ENCODE measurements around the gene PALMD. TPM values are rescaled to one million over a fixed set of nuclear protein-coding genes. Genes with fewer than 3 reads are reported as not detected.

PALMD gene
- total RNA-seq, 2 experiments from 2014 or later: not detected

DNA sequence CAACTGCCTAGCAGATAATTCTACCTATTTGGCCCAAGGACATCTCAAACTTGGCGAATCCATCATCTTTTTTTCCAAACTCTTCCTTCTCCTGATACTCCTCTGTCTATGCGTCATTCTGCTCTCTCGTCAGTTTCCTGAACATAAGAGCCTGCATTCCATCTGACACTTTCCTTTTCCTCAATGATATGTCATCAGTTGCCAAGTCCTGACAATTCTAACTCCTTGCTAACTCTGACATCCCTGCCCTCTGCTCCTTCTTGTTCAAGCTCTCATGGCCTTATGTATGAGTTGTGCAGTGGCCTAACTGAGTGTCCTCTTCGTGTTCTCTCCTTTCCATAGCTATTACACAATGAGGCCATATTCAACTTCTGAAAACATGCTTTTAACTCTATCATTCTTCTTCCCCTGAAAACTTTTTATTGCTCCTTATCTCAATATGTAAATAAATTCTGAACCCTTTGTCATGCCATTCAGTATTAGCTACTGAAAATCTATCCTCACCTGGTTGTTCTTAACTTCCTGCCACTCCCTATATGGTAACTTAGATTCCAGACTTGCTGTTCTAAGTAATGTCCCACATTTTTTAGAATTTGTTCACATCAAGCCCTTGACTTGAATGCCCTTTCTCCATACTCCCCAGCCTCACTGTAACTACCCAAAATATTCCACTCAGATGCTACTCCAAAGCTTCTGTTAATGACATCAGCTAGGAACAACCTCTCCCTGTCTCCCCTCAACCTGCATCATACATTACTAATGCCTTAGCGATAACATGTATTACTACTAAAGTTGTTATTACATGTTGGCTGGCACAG lies 11.5 kb downstream of the PALMD start:
- H3K27me3 ChIP-seq (ENCODE audit: control insufficient read depth in 1 of 2, insufficient read depth in 2 of 2, low read length in 2 of 2): no peaks in the 10 kb centered on the region
- intact Hi-C loops (cut with DNase I, micrococcal nuclease): no loop called here
- CTCF ChIA-PET: interaction anchor here (0.9 kb wide), 1 partner anchor 11 kb away, joined by 4 read pairs; no protein-coding TSS in a partner anchor
- Mint-ChIP-seq H3K4me3 (no peak overlapping the region), H3K9me3 (no peaks in the 10 kb centered on the region), H3K4me1 (ENCODE audit: low read depth) (no peaks in the 10 kb centered on the region), H3K27ac (no peak overlapping the region), H3K27me3 (peaks cover 5% of the 10 kb centered on the region), H3K36me3 (ENCODE audit: low read depth) (no peaks in the 10 kb centered on the region)
- no peak for DNase-seq
- TF ChIP-seq, protein P1, sequence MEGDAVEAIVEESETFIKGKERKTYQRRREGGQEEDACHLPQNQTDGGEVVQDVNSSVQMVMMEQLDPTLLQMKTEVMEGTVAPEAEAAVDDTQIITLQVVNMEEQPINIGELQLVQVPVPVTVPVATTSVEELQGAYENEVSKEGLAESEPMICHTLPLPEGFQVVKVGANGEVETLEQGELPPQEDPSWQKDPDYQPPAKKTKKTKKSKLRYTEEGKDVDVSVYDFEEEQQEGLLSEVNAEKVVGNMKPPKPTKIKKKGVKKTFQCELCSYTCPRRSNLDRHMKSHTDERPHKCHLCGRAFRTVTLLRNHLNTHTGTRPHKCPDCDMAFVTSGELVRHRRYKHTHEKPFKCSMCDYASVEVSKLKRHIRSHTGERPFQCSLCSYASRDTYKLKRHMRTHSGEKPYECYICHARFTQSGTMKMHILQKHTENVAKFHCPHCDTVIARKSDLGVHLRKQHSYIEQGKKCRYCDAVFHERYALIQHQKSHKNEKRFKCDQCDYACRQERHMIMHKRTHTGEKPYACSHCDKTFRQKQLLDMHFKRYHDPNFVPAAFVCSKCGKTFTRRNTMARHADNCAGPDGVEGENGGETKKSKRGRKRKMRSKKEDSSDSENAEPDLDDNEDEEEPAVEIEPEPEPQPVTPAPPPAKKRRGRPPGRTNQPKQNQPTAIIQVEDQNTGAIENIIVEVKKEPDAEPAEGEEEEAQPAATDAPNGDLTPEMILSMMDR (IDR thresholded peaks at IDR 0.05): no peak
- H3K36me3 ChIP-seq (ENCODE audit: insufficient read depth, low read length): no peaks in the 10 kb centered on the region
- H3K27ac ChIP-seq (ENCODE audit: low read depth in 1 of 2, low read length in 2 of 2): no peak overlapping the region
- POLR2A ChIA-PET: no interaction called here
- no peaks in the 10 kb centered on the region for H3K4me1 ChIP-seq (ENCODE audit: insufficient read depth, low read length)
- ATAC-seq (ENCODE audit: poor library complexity): no peak
- no peak overlapping the region for H3K4me3 ChIP-seq (ENCODE audit: low read length)
- no peaks in the 10 kb centered on the region for H3K9me3 ChIP-seq (ENCODE audit: control insufficient read depth in 1 of 2, insufficient read depth in 1 of 2, low read length in 2 of 2)

DNA sequence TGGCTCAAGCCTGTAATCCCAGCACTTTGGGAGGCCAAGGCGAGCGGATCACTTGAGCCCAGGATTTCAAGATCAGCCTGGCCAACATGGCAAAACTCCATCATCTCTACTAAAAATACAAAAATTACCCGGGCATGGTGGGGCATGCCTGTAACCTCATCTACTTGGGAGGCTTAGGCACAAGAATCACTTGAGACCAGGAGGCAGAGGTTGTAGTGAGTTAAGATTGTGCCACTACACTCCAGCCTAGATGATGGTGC lies 12.0 kb downstream of the PALMD start:
- Histone ChIP-seq H3K9me3 (ENCODE audit: control insufficient read depth in 1 of 2, insufficient read depth in 1 of 2, low read length in 2 of 2) (no peaks in the 10 kb centered on the region), H3K27me3 (ENCODE audit: control insufficient read depth in 1 of 2, insufficient read depth in 2 of 2, low read length in 2 of 2) (no peaks in the 10 kb centered on the region), H3K27ac (ENCODE audit: low read depth in 1 of 2, low read length in 2 of 2) (no peak overlapping the region), H3K4me1 (ENCODE audit: insufficient read depth, low read length) (no peaks in the 10 kb centered on the region), H3K4me3 (ENCODE audit: low read length) (no peak overlapping the region), H3K36me3 (ENCODE audit: insufficient read depth, low read length) (no peaks in the 10 kb centered on the region)
- H3K36me3 Mint-ChIP-seq (ENCODE audit: low read depth): no peaks in the 10 kb centered on the region
- intact Hi-C loops (cut with DNase I, micrococcal nuclease): no loop called here
- TF ChIP-seq, protein P1 (IDR thresholded peaks at IDR 0.05): no peak
- H3K27me3 Mint-ChIP-seq: peaks cover 5% of the 10 kb centered on the region
- CTCF ChIA-PET: no interaction called here
- H3K4me3 Mint-ChIP-seq: no peak overlapping the region
- POLR2A ChIA-PET: no interaction called here
- H3K9me3 Mint-ChIP-seq: no peaks in the 10 kb centered on the region
- no peaks in the 10 kb centered on the region for H3K4me1 Mint-ChIP-seq (ENCODE audit: low read depth)
- ATAC-seq (ENCODE audit: poor library complexity): no peak
- no peak overlapping the region for H3K27ac Mint-ChIP-seq
- no peak for DNase-seq

DNA sequence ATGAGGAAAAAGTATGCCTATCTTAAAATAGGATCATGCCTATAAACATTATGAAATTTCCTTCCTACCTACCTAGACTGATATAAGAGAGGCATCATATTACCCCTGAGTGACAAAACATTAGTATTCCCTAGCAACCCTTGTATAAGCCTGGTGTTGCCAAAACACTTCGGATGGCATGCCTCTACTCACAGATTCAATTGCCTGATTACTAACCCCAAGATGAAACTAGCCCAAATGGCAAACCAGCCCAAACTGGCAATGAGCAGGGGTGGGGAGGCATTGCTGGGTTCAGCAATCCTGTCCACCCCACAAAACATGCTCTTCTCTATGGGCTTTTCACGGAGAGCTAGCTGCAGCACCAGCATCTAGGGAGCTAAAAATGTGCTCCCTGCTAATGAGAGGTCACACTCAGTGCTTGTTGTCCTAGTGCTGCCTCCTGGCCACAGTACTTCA lies 13.9 kb downstream of the PALMD start:
- no peak overlapping the region for H3K4me3 Mint-ChIP-seq
- H3K9me3 ChIP-seq (ENCODE audit: control insufficient read depth in 1 of 2, insufficient read depth in 1 of 2, low read length in 2 of 2): no peaks in the 10 kb centered on the region
- H3K27ac Mint-ChIP-seq: no peak overlapping the region
- H3K9me3 Mint-ChIP-seq: no peaks in the 10 kb centered on the region
- H3K4me1 ChIP-seq (ENCODE audit: insufficient read depth, low read length): no peaks in the 10 kb centered on the region
- H3K27me3 Mint-ChIP-seq: peaks cover 8% of the 10 kb centered on the region
- TF ChIP-seq, protein P1 (IDR thresholded peaks at IDR 0.05): no peak
- no peaks in the 10 kb centered on the region for H3K4me1 Mint-ChIP-seq (ENCODE audit: low read depth)
- no peaks in the 10 kb centered on the region for H3K36me3 ChIP-seq (ENCODE audit: insufficient read depth, low read length)
- H3K4me3 ChIP-seq (ENCODE audit: low read length): no peak overlapping the region
- CTCF ChIA-PET: no interaction called here
- H3K36me3 Mint-ChIP-seq (ENCODE audit: low read depth): no peaks in the 10 kb centered on the region
- intact Hi-C loops (cut with DNase I, micrococcal nuclease): no loop called here
- no peak overlapping the region for H3K27ac ChIP-seq (ENCODE audit: low read depth in 1 of 2, low read length in 2 of 2)
- DNase-seq (no peak), ATAC-seq (ENCODE audit: poor library complexity) (no peak)
- POLR2A ChIA-PET: no interaction called here
- no peaks in the 10 kb centered on the region for H3K27me3 ChIP-seq (ENCODE audit: control insufficient read depth in 1 of 2, insufficient read depth in 2 of 2, low read length in 2 of 2)

All from CD4-positive, alpha-beta T cell (primary cell).